HS-5 (cell line): ENCODE results near the gene KCNJ16.

Source experiments
- DNase-seq: peaks from one replicate; pipeline ENCODE4 v3.0.0-alpha.2; 2012; ENCODE audit warnings: low read depth

KCNJ16 gene

DNA sequence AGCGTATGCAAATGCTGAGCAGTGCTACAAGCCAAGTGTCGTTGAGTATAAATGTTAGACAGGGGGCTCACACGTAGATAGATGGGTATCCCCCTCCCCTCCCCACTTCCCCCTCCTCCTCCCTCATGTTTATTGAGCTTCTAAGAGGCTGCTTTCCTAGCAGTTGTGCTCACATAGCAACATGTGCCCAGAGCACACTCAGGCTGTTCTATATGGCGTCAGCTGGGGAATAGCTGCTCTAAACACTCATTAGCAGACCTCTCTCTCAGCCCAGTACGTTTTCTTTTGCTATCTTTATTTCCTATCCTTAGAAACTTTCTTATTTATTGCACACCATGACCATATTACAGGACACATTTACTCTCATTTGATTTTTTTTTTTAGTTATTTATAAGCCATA is 96.1 kb downstream of the KCNJ16 start:
- DNase-seq, result no peak

DNA sequence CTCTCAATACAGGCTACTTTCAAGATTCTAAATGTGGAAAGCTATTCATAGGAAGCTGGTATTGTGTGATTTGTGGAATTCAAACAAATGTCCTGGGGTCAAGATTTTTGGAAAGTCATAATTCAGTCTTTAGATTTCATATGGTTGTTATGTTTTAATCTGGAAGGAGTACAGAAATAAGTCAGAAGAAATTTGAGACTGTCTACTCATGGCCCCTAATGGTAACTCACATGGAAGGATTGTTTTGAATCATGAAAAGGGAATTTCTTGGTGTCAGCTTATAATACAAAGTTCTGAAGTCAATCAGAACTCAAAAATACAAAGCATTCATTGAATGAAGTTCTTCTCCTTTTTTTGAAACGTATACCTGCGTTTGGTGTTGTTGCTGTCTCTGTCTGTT is 97.4 kb downstream of the KCNJ16 start:
- no peak for DNase-seq

DNA sequence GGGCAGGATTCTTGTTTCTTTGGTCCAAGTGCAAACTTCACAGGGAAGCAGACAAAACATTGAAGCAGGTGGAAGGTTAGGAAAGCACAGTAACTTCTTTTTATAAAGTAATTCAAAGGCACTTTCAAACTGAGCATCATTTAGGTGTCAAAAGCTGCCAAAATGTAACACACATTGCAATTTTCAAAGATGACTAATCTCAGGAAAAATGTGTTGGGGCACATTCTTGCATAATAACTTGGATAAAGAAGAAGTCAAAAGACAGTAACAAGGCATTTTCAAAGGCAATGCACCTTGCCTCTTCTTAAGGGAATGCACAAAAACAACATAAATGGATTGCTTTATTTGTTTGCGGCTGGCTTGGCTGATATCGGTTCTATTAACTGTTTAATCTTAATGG is 97.9 kb downstream of the KCNJ16 start:
- no peak for DNase-seq

DNA sequence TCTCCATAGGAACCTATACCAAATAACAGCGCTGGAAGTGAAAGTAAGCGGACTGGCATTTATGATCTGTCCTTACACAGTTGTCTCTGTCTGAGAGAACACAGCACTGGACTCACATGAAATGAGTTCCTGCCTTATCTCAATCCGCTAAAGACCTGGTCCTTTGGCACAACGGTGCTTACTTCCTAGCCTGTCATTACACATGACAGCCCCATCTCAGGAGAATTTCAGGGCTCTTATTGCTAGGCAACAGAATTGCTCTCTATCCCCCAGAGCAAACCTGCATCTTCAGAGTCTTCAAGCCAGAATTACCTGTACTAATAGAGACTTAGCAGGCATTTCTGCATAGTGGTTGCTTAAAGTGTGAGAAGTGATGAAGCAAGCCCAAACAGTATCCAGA is 98.7 kb downstream of the KCNJ16 start:
- no peak for DNase-seq

DNA sequence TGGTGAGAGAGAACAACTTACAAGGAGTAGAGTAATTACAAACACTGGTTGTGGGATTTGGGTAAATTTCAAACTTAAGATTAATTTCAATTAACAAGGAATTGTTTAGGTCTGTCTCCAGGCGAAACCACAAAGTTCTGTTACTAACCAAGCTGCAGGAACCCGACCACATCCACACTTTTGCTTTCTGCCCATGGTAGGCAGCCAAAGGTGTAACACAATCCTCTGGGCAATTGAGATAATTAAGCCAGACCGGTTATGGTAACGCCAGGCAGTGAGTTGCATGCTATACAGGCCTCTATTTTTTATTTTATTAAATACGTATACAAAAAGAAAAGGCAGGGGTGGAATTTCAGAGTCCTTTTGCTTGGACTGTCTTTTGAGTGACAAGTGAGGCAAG is 106.4 kb downstream of the KCNJ16 start:
- DNase-seq, result no peak

DNA sequence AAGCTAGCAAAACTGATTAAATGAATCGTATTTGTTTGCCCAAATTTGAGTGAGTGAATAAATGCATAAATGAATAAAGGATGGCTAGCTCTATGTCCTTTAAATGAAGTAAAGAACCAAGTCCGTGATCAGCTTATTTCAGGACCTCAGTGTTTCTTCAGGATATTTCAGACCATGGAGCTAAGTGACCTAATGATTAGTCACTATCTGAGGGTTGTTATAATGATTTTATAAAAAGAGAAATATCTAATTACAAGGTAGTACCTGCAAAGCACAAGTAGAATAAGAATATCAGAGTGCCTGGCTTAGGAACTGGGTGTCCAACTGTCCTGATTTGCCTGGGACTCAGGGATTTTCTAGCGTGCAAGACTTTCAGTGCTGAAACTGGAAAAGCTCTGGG is 106.8 kb downstream of the KCNJ16 start:
- DNase-seq, result no peak

DNA sequence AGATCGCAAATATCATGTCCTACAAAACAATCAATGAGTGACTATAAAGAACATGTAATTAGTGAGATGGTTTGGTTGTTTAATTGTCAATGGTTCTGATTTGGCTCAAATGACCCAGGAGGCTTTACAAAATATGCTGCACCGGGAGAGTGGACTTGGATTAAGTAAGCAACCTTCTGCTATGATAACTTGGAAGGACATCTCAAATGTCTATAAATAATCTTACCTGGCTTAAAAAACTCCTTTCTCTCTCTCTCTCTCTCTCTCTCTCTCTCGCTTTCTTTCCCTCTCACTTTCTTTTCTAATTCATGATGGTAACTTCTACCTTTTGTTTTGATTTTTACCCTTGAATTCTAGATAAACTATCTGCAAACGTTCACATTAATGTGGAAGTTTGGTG is 108.5 kb downstream of the KCNJ16 start:
- no peak for DNase-seq

DNA sequence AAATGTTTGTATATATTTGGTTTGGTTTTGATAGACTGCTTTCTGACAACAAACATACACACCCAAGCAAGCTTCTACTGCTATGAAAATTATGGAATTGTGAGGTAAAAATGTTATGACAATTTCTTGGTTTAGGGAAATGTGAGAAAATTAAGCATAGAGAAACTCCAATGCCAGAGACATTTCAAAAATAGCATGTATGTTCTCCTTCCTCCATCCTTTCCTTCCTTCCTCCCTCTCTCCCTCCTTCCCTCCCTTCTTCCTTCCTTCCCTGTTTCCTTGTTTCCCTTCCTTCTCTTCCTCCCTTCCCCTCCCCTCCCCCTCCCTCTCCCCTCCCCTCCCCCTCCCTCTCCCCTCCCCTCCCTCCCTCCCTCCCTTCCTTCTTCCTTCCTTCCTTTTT is 109.2 kb downstream of the KCNJ16 start:
- no peak for DNase-seq

DNA sequence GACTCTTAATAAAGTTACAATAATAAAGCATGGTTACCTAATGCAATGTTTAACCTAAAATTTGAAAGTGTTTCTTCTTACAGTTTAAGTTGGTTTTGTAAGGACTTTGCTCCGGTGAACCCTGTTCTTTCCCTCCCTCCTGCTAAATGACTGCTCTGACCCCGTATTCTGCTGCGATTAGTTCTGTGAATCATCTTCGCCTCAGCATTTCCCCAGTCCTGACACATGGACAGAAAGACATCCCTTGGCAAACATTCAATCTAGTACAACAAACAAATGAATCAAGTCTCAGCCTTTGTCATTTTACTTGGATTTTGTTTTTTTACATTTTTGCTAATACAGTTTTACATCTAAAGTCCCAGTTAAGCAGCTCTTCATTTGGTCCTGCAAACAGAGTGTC is 109.7 kb downstream of the KCNJ16 start:
- no peak for DNase-seq
